NCI-H748 (cell line): Measurements from ENCODE around the gene IL10RA.
"Not testable (repeated sequence)": the region's sequence is repeated elsewhere in the genome, so short reads cannot be mapped to it uniquely, and the experiment has no call there.

Experiments used
- DNase-seq: peaks from one replicate; lab custom pipeline; 2025; ENCODE audit not compliant: unreplicated experiment; lab: John Stamatoyannopoulos, UW

Gene IL10RA

GRCh38 chr11:117961896-117962295 lies 24.3 kb upstream of the IL10RA start:
- no peak for DNase-seq

GRCh38 chr11:117962826-117963225 lies 23.4 kb upstream of the IL10RA start:
- no peak for DNase-seq

GRCh38 chr11:117966908-117967307 lies 19.3 kb upstream of the IL10RA start:
- no peak for DNase-seq

GRCh38 chr11:117969160-117969991 lies 16.8 kb upstream of the IL10RA start:
- no peak for DNase-seq

- no peak for DNase-seq
These were observed 15.7 kb upstream of the IL10RA start for GRCh38 chr11:117970400-117971024.

- no peak for DNase-seq
These were observed 14.2 kb upstream of the IL10RA start for GRCh38 chr11:117972044-117972443.

GRCh38 chr11:117972629-117973502 lies 13.3 kb upstream of the IL10RA start:
- peak; percentile 54 for DNase-seq

GRCh38 chr11:117973503-117973860 lies 12.7 kb upstream of the IL10RA start:
- DNase-seq, result no peak

- no peak for DNase-seq
These were observed 9.7 kb upstream of the IL10RA start for GRCh38 chr11:117976445-117976844.

GRCh38 chr11:117977029-117977428 lies 9.2 kb upstream of the IL10RA start:
- no peak for DNase-seq

GRCh38 chr11:117977612-117978264 lies 8.5 kb upstream of the IL10RA start:
- DNase-seq, result not testable (repeated sequence)

GRCh38 chr11:117978291-117978910 lies 7.8 kb upstream of the IL10RA start:
- DNase-seq, result not testable (repeated sequence)

- DNase-seq, result no peak
These were observed 7.2 kb upstream of the IL10RA start for GRCh38 chr11:117978991-117979390.

GRCh38 chr11:117979481-117980211 lies 6.5 kb upstream of the IL10RA start:
- no peak for DNase-seq

- no peak for DNase-seq
These were observed 5.9 kb upstream of the IL10RA start for GRCh38 chr11:117980280-117980679.

GRCh38 chr11:117980720-117981119 lies 5.5 kb upstream of the IL10RA start:
- DNase-seq, result no peak

GRCh38 chr11:117983163-117983475 lies 3.1 kb upstream of the IL10RA start:
- no peak for DNase-seq

- no peak for DNase-seq
These were observed 1.7 kb upstream of the IL10RA start for GRCh38 chr11:117984476-117984875.

- DNase-seq, result no peak
These were observed 884 bp downstream of the IL10RA start for GRCh38 chr11:117986981-117987574.
